ENCODE measurements around the gene CACNA1B.

CACNA1B gene

DNA sequence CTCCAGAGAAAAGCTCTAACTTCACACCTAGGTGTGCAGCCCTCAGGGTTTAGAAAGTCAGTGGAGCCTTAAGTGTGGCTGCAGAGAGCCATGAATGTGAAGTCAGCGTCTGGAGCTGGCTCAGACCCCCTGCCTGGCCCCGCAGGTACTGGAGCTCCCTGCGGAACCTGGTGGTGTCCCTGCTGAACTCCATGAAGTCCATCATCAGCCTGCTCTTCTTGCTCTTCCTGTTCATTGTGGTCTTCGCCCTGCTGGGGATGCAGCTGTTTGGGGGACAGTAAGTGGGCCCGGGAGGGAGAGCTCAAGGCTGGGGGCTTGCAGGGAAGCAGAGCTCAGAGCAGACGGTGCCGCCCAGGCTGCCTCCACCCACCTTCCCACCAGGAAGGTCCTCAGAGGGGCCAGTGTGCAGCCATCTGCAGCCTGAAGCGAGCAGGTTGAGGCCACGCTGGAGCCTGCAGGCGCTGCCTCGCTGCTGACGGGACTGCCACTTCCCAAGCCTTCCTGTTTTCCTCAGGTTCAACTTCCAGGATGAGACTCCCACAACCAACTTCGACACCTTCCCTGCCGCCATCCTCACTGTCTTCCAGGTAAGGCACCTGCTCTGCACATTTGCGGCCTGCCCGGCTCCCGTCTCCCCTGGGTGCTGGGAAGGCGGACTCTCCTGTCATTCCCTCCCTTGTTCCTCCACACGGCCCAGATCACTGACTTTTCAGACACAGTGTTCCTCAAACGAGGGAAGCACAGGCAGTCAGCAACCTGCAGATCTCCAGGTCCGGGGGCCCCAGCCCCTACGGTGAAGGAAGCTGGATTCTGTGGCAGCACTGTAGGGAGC lies 108.9 kb downstream of the CACNA1B start:
- Histone ChIP-seq H3K4me1 (ENCODE audit: insufficient read depth, low read length) (no peaks in the 10 kb centered on the region), H2AFZ (ENCODE audit: low read depth, low read length) (no peak overlapping the region), H3K27me3 (ENCODE audit: insufficient read depth, low read length) (no peaks in the 10 kb centered on the region), H3K4me3 (ENCODE audit: low read length) (no peak overlapping the region), H3K9me3 (ENCODE audit: low read length) (peaks cover 4% of the 10 kb centered on the region), H3K36me3 (ENCODE audit: insufficient read depth, low read length) (no peaks in the 10 kb centered on the region)

DNA sequence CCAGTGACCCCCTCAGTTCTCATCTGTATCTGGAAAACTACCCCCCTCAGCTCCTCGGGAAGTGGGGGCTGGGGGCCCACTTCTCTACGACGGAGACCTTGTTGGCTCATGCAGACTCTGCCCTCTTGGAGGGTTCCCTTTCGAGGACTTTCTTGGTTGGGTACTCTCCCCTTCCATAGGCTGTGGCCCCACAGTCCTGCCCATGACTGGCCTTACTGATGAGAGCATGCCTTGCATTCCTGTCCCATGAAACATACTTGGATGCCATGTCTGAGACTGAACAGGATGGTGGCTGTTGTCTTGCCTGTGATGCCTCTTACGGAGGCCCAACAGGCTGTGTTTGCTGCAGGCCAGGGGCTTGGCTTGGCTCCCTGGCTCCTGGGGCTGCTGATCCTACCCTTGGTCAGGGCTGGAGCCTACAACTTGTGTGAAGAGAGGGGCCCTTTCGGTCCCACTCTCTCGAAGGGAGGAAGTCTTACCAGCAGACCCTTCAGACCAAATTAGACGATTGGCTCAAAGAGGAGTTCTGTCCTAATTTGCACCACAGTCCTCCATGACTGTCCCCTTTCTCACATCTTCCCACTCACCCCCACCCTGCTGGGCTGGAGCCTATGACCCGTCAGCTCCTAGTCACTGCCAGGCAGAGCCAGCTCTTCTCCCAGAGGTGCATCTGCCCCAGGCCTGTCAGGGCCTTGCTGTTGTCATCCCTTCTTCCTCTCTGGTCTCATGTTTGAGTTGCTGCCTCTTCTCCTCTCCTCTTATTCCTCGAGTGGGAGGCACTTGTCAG lies 109.9 kb downstream of the CACNA1B start:
- H3K36me3 ChIP-seq (ENCODE audit: insufficient read depth, low read length): no peaks in the 10 kb centered on the region
- H3K4me1 ChIP-seq (ENCODE audit: insufficient read depth, low read length): no peaks in the 10 kb centered on the region
- H3K27me3 ChIP-seq (ENCODE audit: insufficient read depth, low read length): no peaks in the 10 kb centered on the region
- H3K9me3 ChIP-seq (ENCODE audit: low read length): peaks cover 4% of the 10 kb centered on the region
- no peak overlapping the region for H3K4me3 ChIP-seq (ENCODE audit: low read length)
- H2AFZ ChIP-seq (ENCODE audit: low read depth, low read length): no peak overlapping the region

DNA sequence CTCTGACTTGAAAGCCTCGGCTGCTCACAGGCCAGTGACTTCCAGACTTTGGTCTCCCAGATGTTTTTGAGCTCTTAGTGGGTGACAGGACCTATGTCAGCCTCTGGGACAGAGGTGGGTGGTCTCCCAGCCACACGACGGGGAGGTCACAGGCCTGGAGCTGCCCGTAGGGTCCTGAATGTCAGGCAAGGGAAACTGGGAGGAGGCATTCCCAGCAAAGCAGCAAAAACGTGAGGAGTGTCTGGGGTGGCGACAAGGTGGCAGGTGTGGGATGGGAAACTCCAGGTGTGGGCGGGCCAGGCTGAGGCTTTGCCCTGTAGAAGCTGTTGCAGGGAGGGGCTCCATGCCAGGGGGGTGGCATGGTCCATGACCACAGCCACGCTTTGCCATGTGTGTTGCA lies 110.5 kb downstream of the CACNA1B start:
- no peaks in the 10 kb centered on the region for H3K4me1 ChIP-seq (ENCODE audit: insufficient read depth, low read length)
- H3K36me3 ChIP-seq (ENCODE audit: insufficient read depth, low read length): no peaks in the 10 kb centered on the region
- no peak overlapping the region for H3K4me3 ChIP-seq (ENCODE audit: low read length)
- no peaks in the 10 kb centered on the region for H3K27me3 ChIP-seq (ENCODE audit: insufficient read depth, low read length)
- H3K9me3 ChIP-seq (ENCODE audit: low read length): peaks cover 4% of the 10 kb centered on the region
- no peak overlapping the region for H2AFZ ChIP-seq (ENCODE audit: low read depth, low read length)

DNA sequence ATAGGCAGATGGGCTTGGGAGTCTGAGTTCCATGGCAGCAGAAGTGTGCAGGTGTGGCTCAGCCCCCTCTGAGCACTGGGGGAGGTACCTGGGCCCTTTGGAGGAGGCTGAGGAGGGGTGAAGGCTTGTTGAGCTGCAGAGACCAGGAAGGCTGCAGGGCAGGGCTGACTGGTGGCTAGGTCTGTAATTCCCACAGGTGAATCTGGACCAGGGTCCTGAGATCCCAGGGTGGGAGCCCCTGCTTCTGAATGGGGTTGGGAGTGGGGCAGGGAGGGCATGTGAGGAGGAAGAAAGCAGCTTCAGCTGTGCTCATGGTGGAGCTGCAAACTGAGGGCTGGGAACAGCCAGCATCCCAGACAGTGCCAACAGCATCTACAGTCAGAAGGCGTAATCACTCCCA lies 111.1 kb downstream of the CACNA1B start:
- Histone ChIP-seq H2AFZ (ENCODE audit: low read depth, low read length) (no peak overlapping the region), H3K9me3 (ENCODE audit: low read length) (peaks cover 4% of the 10 kb centered on the region), H3K4me1 (ENCODE audit: insufficient read depth, low read length) (no peaks in the 10 kb centered on the region), H3K27me3 (ENCODE audit: insufficient read depth, low read length) (no peaks in the 10 kb centered on the region), H3K4me3 (ENCODE audit: low read length) (no peak overlapping the region), H3K36me3 (ENCODE audit: insufficient read depth, low read length) (no peaks in the 10 kb centered on the region)

DNA sequence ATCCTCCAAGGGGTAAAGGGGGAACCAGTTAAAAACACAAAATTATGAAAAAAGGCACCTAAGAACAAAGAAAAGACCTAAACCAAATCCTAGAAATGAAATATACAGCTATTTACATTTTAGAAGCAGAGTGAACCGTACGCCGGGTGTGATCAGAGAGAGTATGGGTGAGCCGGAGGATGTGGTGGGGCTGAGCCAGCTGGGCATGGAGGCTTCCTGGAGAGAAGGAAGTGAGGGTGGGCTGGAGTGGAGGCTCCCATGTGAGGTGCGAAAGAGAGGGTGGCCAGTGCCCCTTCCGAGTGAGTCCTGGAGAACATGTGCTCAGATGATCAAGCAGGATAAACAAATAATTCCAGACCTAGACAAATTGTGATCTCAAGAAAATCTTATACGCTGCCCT lies 111.6 kb downstream of the CACNA1B start:
- no peak overlapping the region for H3K4me3 ChIP-seq (ENCODE audit: low read length)
- no peaks in the 10 kb centered on the region for H3K36me3 ChIP-seq (ENCODE audit: insufficient read depth, low read length)
- H2AFZ ChIP-seq (ENCODE audit: low read depth, low read length): no peak overlapping the region
- peaks cover 4% of the 10 kb centered on the region for H3K9me3 ChIP-seq (ENCODE audit: low read length)
- no peaks in the 10 kb centered on the region for H3K27me3 ChIP-seq (ENCODE audit: insufficient read depth, low read length)
- no peaks in the 10 kb centered on the region for H3K4me1 ChIP-seq (ENCODE audit: insufficient read depth, low read length)

DNA sequence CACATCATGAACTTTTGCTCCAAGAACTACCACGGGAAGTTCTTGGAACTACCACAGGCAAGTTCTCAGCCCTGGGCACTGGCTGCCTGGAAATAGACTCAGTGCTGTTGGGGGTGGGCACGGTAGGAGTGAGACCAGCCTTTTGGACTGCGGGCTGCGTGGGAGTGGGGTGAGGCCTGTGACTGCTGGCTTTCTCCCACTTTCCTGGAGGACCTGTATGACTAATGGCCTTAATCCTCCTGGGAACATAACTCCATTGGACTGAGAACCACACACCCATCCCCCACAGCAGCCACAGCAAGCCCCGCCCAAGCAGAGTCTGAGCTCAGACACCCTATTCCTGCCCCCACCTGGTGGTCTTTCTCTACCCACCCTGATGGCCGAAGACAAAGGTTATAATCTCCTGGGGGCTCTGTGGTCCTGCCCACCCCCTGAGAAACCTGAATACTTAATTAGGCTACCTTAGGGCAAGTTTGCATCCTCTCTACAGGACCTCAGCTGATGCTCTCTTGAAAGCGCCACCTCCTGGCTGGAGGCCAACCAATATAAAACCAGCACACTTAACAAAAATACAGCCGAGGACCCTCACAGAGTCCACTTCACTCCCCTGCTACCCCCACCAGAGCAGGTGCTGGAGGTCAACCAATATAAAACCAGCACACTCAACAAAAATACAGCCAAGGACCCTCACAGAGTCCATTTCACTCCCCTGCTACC lies 112.6 kb downstream of the CACNA1B start:
- Histone ChIP-seq H3K27me3 (ENCODE audit: insufficient read depth, low read length) (no peaks in the 10 kb centered on the region), H3K4me1 (ENCODE audit: insufficient read depth, low read length) (no peaks in the 10 kb centered on the region), H3K36me3 (ENCODE audit: insufficient read depth, low read length) (no peaks in the 10 kb centered on the region), H2AFZ (ENCODE audit: low read depth, low read length) (no peak overlapping the region), H3K4me3 (ENCODE audit: low read length) (no peak overlapping the region), H3K9me3 (ENCODE audit: low read length) (peaks cover 4% of the 10 kb centered on the region)

DNA sequence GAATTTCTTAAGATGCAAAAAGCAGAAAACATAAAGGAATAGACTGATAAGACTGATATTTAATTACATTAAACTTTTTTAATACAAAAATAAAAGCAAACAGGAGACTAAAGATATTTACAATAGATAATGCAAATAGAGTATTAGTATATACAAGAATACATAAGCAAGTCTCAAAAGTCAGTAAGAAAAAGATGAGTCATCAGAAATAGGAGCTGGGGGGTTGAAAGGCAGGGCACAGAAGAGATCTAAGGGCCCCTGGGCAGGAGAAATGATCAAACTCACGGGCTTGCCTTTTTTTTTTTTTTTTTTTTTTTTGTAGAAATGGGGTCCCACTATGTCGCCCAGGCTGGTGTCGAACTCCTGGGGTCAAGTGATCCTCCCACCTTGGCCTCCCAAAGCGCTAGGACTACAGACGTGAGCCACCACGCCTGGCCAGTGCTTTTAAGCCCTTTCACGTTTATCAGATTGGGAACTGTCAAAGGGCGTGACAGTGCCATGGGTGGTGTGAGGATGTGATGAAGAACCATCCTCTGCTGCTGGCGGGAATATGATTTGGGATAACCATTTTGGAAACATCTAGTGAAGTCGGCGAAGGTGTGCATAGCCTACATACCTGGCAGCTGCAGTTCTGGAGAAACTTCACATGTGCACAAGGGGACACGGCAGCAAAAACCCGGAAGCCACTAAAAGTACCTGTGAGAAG lies 126.1 kb downstream of the CACNA1B start:
- Histone ChIP-seq H3K4me1 (ENCODE audit: insufficient read depth, low read length) (no peaks in the 10 kb centered on the region), H3K4me3 (ENCODE audit: low read length) (no peak overlapping the region), H3K9me3 (ENCODE audit: low read length) (no peaks in the 10 kb centered on the region), H2AFZ (ENCODE audit: low read depth, low read length) (no peak overlapping the region), H3K27me3 (ENCODE audit: insufficient read depth, low read length) (no peaks in the 10 kb centered on the region), H3K36me3 (ENCODE audit: insufficient read depth, low read length) (no peaks in the 10 kb centered on the region)

DNA sequence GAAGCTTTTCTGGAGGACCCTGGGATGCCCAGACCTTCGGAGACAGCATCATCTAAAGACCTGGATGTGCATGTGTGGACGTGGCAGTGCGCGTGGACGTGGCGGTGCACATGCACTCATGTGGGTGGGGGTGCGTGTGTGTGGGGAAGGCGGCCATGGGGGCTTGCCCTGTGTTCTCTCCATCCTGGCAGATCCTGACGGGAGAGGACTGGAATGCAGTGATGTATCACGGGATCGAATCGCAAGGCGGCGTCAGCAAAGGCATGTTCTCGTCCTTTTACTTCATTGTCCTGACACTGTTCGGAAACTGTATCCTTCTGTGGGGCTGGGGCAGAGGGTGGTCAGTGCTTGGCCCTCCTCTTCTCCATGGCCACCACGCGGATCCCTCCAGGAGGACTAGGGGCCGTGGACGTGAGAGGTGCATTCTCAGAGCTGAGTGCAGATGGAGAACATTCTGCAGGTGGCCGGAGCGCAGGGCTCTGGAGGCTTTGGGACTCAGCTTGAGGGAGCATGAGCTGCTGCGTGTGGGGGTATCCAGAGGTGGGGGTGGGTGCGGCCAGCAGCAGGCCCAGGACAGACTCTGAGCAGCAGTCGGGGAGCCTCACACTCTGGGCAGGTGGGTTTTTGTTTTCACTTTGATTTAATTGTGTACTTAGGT lies 129.1 kb downstream of the CACNA1B start:
- no peaks in the 10 kb centered on the region for H3K36me3 ChIP-seq (ENCODE audit: insufficient read depth, low read length)
- no peaks in the 10 kb centered on the region for H3K4me1 ChIP-seq (ENCODE audit: insufficient read depth, low read length)
- H3K9me3 ChIP-seq (ENCODE audit: low read length): no peaks in the 10 kb centered on the region
- no peak overlapping the region for H2AFZ ChIP-seq (ENCODE audit: low read depth, low read length)
- no peaks in the 10 kb centered on the region for H3K27me3 ChIP-seq (ENCODE audit: insufficient read depth, low read length)
- no peak overlapping the region for H3K4me3 ChIP-seq (ENCODE audit: low read length)

DNA sequence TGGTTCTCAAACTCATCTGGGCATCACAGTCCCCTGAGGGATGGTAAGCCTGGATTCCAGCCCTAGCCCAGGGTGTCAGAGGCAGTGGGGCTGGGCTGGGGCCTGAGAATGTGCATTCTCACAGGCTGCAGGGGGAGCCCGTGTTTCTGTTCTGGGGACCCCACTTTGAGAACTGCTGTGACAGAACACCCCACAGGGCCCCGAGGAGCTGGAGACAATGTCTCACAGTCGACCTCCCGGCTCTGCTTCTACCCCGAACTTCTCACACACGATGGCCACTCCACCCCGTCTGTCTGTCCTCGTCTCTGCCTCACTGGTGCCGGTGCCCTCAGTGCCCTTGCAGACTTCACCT lies 130.0 kb downstream of the CACNA1B start:
- no peak overlapping the region for H3K4me3 ChIP-seq (ENCODE audit: low read length)
- no peaks in the 10 kb centered on the region for H3K4me1 ChIP-seq (ENCODE audit: insufficient read depth, low read length)

DNA sequence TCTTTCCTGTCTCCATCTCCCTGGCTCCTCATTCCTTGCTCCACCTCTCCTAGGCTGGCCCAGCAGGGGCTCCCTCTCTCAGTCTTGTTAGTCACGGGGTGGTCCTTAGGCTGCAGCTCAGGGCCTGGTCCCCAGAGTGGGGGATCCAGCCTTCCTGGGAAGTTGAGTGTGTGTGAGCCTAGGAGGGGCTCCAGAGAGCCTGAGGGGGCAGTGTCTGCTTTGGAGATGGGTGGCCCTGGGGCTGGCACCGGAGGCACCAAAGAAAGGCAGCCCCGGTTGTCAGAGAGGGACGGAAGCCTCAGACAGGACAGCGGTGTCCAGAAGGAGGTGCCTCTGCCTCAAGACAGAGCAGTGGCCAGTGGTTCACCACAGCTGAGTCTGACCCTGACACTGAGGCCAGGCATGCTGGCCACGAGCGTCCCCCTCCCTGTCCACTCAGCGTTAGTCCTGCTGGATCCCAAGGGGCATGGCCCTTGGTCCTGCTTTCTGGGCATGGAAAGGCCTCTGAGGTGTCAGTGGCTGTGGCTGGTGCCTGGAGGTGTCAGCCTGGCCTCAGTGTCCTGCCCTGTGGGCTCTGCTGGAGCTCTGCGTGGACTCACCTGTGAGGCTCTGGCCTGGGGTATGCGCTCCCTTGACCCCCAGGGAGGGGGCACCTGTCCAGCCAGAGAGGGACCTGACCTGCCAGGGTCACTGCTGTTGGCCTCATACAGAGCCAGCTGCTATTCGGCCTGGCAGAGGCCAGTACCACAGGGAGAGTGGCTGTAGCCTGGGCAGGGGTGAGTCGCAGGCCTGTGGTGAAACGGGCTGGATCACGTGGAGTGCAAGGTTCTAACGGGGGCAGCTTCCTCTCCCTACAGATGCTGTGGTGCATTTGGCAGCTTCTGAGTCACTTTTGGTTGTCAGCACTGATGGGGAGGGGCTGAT lies 130.6 kb downstream of the CACNA1B start:
- H3K4me1 ChIP-seq (ENCODE audit: insufficient read depth, low read length): no peaks in the 10 kb centered on the region
- no peaks in the 10 kb centered on the region for H3K36me3 ChIP-seq (ENCODE audit: insufficient read depth, low read length)
- no peaks in the 10 kb centered on the region for H3K27me3 ChIP-seq (ENCODE audit: insufficient read depth, low read length)
- no peak overlapping the region for H2AFZ ChIP-seq (ENCODE audit: low read depth, low read length)
- H3K4me3 ChIP-seq (ENCODE audit: low read length): no peak overlapping the region
- no peaks in the 10 kb centered on the region for H3K9me3 ChIP-seq (ENCODE audit: low read length)

More for the DNA sequence above, 130.0 kb downstream of the CACNA1B start:
- H3K27me3 ChIP-seq (ENCODE audit: insufficient read depth, low read length): no peaks in the 10 kb centered on the region
- no peak overlapping the region for H2AFZ ChIP-seq (ENCODE audit: low read depth, low read length)
- H3K36me3 ChIP-seq (ENCODE audit: insufficient read depth, low read length): no peaks in the 10 kb centered on the region
- no peaks in the 10 kb centered on the region for H3K9me3 ChIP-seq (ENCODE audit: low read length)

DNA sequence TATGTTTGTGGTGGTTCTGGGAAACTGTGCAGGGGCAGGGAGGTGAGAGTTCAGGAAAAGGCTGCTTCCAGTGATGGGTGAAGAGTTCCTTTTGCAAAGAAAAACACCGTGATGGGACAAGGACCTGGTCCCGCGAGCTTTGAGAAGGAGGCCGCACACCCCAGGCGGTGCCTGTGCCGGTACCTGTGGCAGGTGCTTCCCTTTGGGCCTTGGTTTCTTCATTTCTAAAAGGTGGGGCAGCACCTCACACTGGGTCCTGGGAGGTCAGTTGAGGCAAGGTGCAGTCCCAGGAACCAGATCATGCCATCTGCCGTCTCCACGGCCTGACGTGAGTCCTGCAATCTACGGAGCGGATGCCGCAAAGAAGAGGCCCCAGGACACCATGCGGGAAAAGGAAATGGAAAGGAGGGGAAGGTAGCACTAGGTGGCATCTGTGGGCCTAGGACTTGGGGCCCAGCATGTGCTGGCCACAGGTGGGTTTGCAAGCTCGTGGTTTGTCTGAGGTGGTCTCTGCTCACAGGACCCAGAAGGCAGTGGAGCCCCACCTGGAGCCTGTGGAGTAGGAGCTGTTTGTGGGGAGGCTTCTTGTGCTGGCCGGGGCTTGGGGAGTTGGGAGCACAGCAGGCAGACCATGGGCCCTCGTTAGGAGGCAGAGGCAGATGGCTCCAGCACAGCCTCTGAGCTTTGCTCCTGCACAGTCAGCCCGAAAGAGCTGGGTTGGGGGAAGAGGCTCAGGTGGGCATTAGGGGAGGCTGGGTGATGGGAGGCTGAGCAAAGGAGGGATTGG lies 131.6 kb downstream of the CACNA1B start:
- H3K4me3 ChIP-seq (ENCODE audit: low read length): no peak overlapping the region
- H3K9me3 ChIP-seq (ENCODE audit: low read length): no peaks in the 10 kb centered on the region
- H2AFZ ChIP-seq (ENCODE audit: low read depth, low read length): no peak overlapping the region
- no peaks in the 10 kb centered on the region for H3K27me3 ChIP-seq (ENCODE audit: insufficient read depth, low read length)
- H3K4me1 ChIP-seq (ENCODE audit: insufficient read depth, low read length): no peaks in the 10 kb centered on the region
- H3K36me3 ChIP-seq (ENCODE audit: insufficient read depth, low read length): no peaks in the 10 kb centered on the region

All from neuron (in vitro differentiated cells).